Measurements from ENCODE around the gene C2orf15.

DNA sequence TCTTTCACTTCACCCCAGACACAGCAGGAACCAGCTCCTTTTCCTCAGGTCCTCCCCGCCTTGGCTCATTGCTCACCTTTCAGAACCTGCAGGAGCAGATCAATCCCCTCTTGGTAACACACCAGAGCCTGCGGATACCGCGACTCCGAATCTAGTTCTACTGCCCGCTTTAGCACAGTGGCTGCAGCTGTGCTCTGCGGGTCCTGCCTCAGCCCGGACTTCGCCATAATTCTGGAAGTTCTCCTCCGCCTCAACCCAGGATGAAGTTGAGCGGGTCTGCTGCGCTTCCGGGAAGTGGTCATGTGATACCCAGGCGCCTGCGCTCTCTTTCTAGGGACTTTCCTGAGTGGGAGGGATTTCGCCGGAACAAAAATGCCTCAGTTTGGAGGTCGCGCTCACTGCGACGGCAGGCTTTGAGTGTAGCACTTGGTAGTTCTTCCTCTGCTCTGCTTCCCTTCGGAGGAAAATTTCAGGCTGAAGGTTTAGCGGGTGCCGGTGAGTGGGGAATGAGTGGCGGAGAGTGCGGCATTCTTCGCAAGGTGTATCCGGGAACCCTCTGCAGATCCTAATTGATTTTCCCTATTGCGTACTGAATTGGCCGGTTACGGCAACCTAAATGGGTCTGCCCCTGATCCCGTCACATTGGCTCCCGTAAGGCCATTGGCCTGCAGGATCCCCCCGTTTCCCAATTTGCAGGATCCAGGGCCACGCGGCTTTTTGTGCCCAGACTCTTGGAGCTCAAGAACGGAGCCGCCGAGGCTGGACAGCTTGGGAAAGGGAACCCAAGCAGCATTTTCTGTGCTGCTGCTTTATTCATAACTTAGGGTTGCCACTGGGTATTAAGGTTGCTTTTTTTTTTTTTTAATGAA, 39.5 kb downstream of the C2orf15 start, which contains the start of the genes MITD1 and MRPL30:
- peak; percentile 90 for TF ChIP-seq POLR2A (IDR thresholded peaks at IDR 0.05; ENCODE audit: low read length)
- TF ChIP-seq GATA1 (IDR thresholded peaks at IDR 0.05; ENCODE audit: low read depth, low read length) = no peak
